ENCODE measurements around the gene SPNS2. TPM values are rescaled to one million over a fixed set of nuclear protein-coding genes. Genes with fewer than 3 reads are reported as not detected.

Gene SPNS2
- total RNA-seq, 4 donors from 2014 or later = 6.0 to 46.0 (median 22.6) TPM

DNA sequence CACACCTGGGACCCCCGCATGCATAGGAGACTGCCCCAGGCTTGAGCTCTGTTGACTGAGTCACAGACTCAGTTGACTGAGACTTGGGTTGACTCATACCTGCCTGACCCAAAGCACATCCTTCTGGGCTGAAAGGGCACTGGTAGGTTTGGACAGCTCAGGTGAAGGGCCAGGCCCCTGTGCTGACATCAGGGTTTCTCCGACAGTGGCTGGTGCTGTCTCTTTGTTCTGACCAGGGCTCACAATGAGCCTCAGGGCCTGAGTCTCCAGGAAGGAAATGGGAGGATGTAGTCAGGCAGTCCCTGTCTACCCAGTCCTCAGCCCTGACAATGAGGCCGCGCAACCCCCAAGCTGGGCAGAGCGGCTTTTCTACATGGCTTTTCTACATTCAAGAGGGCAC, 6.5 kb downstream of the SPNS2 start:
- no peak for DNase-seq (ENCODE audit: low spot score)
- no peak for ATAC-seq (ENCODE audit: low FRiP score)
- TF ChIP-seq, protein P1, sequence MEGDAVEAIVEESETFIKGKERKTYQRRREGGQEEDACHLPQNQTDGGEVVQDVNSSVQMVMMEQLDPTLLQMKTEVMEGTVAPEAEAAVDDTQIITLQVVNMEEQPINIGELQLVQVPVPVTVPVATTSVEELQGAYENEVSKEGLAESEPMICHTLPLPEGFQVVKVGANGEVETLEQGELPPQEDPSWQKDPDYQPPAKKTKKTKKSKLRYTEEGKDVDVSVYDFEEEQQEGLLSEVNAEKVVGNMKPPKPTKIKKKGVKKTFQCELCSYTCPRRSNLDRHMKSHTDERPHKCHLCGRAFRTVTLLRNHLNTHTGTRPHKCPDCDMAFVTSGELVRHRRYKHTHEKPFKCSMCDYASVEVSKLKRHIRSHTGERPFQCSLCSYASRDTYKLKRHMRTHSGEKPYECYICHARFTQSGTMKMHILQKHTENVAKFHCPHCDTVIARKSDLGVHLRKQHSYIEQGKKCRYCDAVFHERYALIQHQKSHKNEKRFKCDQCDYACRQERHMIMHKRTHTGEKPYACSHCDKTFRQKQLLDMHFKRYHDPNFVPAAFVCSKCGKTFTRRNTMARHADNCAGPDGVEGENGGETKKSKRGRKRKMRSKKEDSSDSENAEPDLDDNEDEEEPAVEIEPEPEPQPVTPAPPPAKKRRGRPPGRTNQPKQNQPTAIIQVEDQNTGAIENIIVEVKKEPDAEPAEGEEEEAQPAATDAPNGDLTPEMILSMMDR (IDR thresholded peaks at IDR 0.05) = no peak

DNA sequence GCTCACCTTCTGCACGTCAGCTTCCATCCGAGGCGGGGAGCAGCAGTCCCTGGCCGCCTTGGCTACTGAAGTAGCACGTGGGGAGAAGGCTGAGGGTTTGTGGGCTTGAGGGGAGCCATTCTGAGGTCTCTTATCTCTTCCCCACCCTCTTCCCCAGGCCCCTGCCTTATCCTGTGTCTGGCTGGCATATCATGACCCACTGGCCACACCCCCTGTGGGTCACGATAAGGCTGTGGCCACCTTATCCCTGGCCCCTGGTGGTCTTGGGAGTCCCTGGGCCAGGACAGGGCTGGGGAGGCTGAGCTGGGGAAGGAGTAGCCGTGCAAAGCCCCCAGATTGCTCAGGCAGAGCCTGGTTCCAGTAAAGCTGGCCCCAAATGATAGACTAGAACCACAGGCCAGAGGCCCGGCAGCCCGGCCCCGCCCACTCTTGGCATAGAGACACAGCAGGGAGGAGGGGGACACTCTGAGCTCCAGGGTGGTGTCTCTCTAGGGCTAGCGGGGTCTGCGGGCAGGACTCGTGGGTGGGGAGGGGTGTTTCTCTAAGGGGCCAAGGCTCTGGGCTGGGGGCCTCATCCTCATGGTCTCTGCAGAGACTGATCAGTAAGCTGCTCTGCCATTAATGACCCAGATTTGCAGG, 7.6 kb downstream of the SPNS2 start:
- ATAC-seq (ENCODE audit: low FRiP score) (no peak), DNase-seq (ENCODE audit: low spot score) (no peak)
- TF ChIP-seq, protein P1 (IDR thresholded peaks at IDR 0.05) = no peak

- TF ChIP-seq, protein P1 (IDR thresholded peaks at IDR 0.05) = no peak
- ATAC-seq (ENCODE audit: low FRiP score) (no peak), DNase-seq (ENCODE audit: low spot score) (no peak)
These were observed 8.2 kb downstream of the SPNS2 start for GRCh38 chr17:4506892-4507291.

- no peak for DNase-seq (ENCODE audit: low spot score)
- ATAC-seq (ENCODE audit: low FRiP score) = no peak
- TF ChIP-seq, protein P1 (IDR thresholded peaks at IDR 0.05) = no peak
These were observed 8.9 kb downstream of the SPNS2 start for GRCh38 chr17:4507361-4508111.

GRCh38 chr17:4508207-4508606, 9.5 kb downstream of the SPNS2 start:
- ATAC-seq (ENCODE audit: low FRiP score) (no peak), DNase-seq (ENCODE audit: low spot score) (no peak)
- TF ChIP-seq, protein P1 (IDR thresholded peaks at IDR 0.05) = no peak

DNA sequence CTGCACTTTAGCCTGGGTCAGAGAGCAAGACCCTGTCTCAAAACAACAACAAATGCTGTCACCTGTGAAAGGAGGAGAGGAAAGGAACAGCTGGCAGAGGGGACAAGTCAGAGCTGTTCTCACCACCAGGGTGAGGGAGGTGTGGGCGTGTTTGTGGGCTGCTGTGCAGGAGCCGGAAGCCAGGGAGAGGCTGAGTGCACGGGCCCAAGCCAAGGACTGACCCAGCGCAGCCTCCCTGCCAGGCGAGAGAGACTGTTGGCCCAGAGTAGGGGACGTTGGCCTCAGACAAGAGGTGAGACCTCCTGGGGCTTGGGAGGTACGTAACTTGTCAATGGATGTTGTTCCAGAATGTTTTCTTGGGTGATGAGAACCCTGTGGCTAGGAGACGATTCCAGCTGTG, 10.7 kb downstream of the SPNS2 start:
- TF ChIP-seq, protein P1 (IDR thresholded peaks at IDR 0.05) = no peak
- DNase-seq (ENCODE audit: low spot score) = no peak
- no peak for ATAC-seq (ENCODE audit: low FRiP score)

Data from omental fat pad (tissue), 4 donors.